Activated naive CD8-positive, alpha-beta T cell treated with anti-CD3 and anti-CD28 coated beads, Interleukin-2, amount 50 U/mL, for 24 hours (primary cell): ENCODE results near the gene FABP3.
"Not testable (repeated sequence)": the region's sequence is repeated elsewhere in the genome, so short reads cannot be mapped to it uniquely, and the experiment has no call there.

Source experiments
- ATAC-seq: fragments of 150-1000 bp; cut with Tn5 transposase; one replicate; pipeline ENCODE4 v1.10.0; 2021
- DNase-seq: peaks from one replicate; pipeline ENCODE4 v3.0.0; 2021
- H3K27ac Mint-ChIP-seq: one replicate; pipeline ENCODE4 v1.8.0; 2021; ENCODE audit warnings: mild to moderate bottlenecking, mixed read lengths
- H3K27me3 Mint-ChIP-seq: one replicate; pipeline ENCODE4 v1.8.0; 2021; ENCODE audit warnings: mixed read lengths
- H3K36me3 Mint-ChIP-seq: one replicate; pipeline ENCODE4 v1.8.0; 2021; ENCODE audit warnings: low read depth, mixed read lengths
- H3K4me1 Mint-ChIP-seq: one replicate; pipeline ENCODE4 v1.8.0; 2021; ENCODE audit warnings: mixed read lengths
- H3K4me3 Mint-ChIP-seq: one replicate; pipeline ENCODE4 v1.8.0; 2021; ENCODE audit warnings: mild to moderate bottlenecking, moderate library complexity, mixed read lengths
- H3K9me3 Mint-ChIP-seq: one replicate; pipeline ENCODE4 v1.8.0; 2021; ENCODE audit warnings: mixed read lengths

The FABP3 gene

GRCh38 chr1:31386576-31387243 is 13.8 kb upstream of the FABP3 start:
- H3K4me3 Mint-ChIP-seq, ATAC-seq, H3K36me3 Mint-ChIP-seq, H3K4me1 Mint-ChIP-seq, H3K27ac Mint-ChIP-seq, H3K9me3 Mint-ChIP-seq, H3K27me3 Mint-ChIP-seq, DNase-seq: not testable (repeated sequence)

GRCh38 chr1:31383967-31384366 is 11.1 kb upstream of the FABP3 start:
- Mint-ChIP-seq H3K4me1 (no peaks in the 10 kb centered on the region), H3K36me3 (no peaks in the 10 kb centered on the region), H3K9me3 (no peaks in the 10 kb centered on the region), H3K27me3 (peaks cover 6% of the 10 kb centered on the region), H3K27ac (no peak overlapping the region), H3K4me3 (no peak overlapping the region)
- ATAC-seq (no peak), DNase-seq (no peak)

- Mint-ChIP-seq H3K36me3 (no peaks in the 10 kb centered on the region), H3K9me3 (no peaks in the 10 kb centered on the region), H3K4me3 (no peak overlapping the region), H3K27me3 (peaks cover 6% of the 10 kb centered on the region), H3K4me1 (no peaks in the 10 kb centered on the region), H3K27ac (no peak overlapping the region)
- ATAC-seq (no peak), DNase-seq (no peak)
These were observed 9.6 kb upstream of the FABP3 start for GRCh38 chr1:31382379-31382989.

- Mint-ChIP-seq H3K9me3 (no peaks in the 10 kb centered on the region), H3K4me1 (no peaks in the 10 kb centered on the region), H3K4me3 (no peak overlapping the region), H3K27me3 (peaks cover 6% of the 10 kb centered on the region), H3K36me3 (no peaks in the 10 kb centered on the region), H3K27ac (no peak overlapping the region)
- ATAC-seq (no peak), DNase-seq (no peak)
These were observed 8.8 kb upstream of the FABP3 start for GRCh38 chr1:31381394-31382294.

GRCh38 chr1:31380181-31380580 is 7.3 kb upstream of the FABP3 start:
- no peaks in the 10 kb centered on the region for H3K4me1 Mint-ChIP-seq
- no peaks in the 10 kb centered on the region for H3K36me3 Mint-ChIP-seq
- no peak overlapping the region for H3K27ac Mint-ChIP-seq
- H3K4me3 Mint-ChIP-seq: no peak overlapping the region
- DNase-seq: no peak
- H3K9me3 Mint-ChIP-seq: no peaks in the 10 kb centered on the region
- no peak for ATAC-seq
- no peaks in the 10 kb centered on the region for H3K27me3 Mint-ChIP-seq

GRCh38 chr1:31378001-31378400 is 5.1 kb upstream of the FABP3 start:
- Mint-ChIP-seq H3K27me3 (no peaks in the 10 kb centered on the region), H3K4me3 (no peak overlapping the region), H3K27ac (no peak overlapping the region), H3K36me3 (no peaks in the 10 kb centered on the region), H3K4me1 (peaks cover 8% of the 10 kb centered on the region), H3K9me3 (no peaks in the 10 kb centered on the region)
- DNase-seq (no peak), ATAC-seq (no peak)

GRCh38 chr1:31377364-31377863 is 4.5 kb upstream of the FABP3 start:
- Mint-ChIP-seq H3K27me3 (no peaks in the 10 kb centered on the region), H3K4me3 (no peak overlapping the region), H3K27ac (no peak overlapping the region), H3K4me1 (peaks cover 11% of the 10 kb centered on the region), H3K9me3 (no peaks in the 10 kb centered on the region), H3K36me3 (no peaks in the 10 kb centered on the region)
- DNase-seq (no peak), ATAC-seq (no peak)

- Mint-ChIP-seq H3K27ac (no peak overlapping the region), H3K9me3 (no peaks in the 10 kb centered on the region), H3K27me3 (no peaks in the 10 kb centered on the region), H3K36me3 (no peaks in the 10 kb centered on the region), H3K4me3 (no peak overlapping the region), H3K4me1 (peaks cover 11% of the 10 kb centered on the region)
- no peak for DNase-seq
- ATAC-seq: no peak
These were observed 3.7 kb upstream of the FABP3 start for GRCh38 chr1:31376375-31377134.

- no peak for ATAC-seq
- Mint-ChIP-seq H3K9me3 (no peaks in the 10 kb centered on the region), H3K36me3 (no peaks in the 10 kb centered on the region), H3K27me3 (no peaks in the 10 kb centered on the region), H3K4me1 (peaks cover 11% of the 10 kb centered on the region), H3K4me3 (no peak overlapping the region), H3K27ac (no peak overlapping the region)
- no peak for DNase-seq
These were observed 1.8 kb upstream of the FABP3 start for GRCh38 chr1:31374511-31375196.

GRCh38 chr1:31373897-31374486 is 1.1 kb upstream of the FABP3 start:
- ATAC-seq: no peak
- H3K27ac Mint-ChIP-seq: peak overlapping the region; percentile 22

GRCh38 chr1:31372751-31373055 is 173 bp downstream of the FABP3 start:
- no peaks in the 10 kb centered on the region for H3K27me3 Mint-ChIP-seq
- no peak for ATAC-seq
- DNase-seq: no peak
- peak overlapping the region; percentile 42 for H3K4me3 Mint-ChIP-seq
- H3K36me3 Mint-ChIP-seq: no peaks in the 10 kb centered on the region
- H3K27ac Mint-ChIP-seq: peak overlapping the region; percentile 36
- H3K9me3 Mint-ChIP-seq: no peaks in the 10 kb centered on the region
- H3K4me1 Mint-ChIP-seq: peaks cover 11% of the 10 kb centered on the region

More at GRCh38 chr1:31373897-31374486, 1.1 kb upstream of the FABP3 start:
- H3K4me1 Mint-ChIP-seq: peaks cover 11% of the 10 kb centered on the region
- no peaks in the 10 kb centered on the region for H3K9me3 Mint-ChIP-seq
- no peaks in the 10 kb centered on the region for H3K36me3 Mint-ChIP-seq
- no peaks in the 10 kb centered on the region for H3K27me3 Mint-ChIP-seq
- H3K4me3 Mint-ChIP-seq: peak overlapping the region; percentile 73
- no peak for DNase-seq

- no peak for ATAC-seq
- Mint-ChIP-seq H3K4me3 (no peak overlapping the region), H3K9me3 (no peaks in the 10 kb centered on the region), H3K27me3 (no peaks in the 10 kb centered on the region), H3K27ac (peak overlapping the region; percentile 36), H3K4me1 (peaks cover 11% of the 10 kb centered on the region), H3K36me3 (no peaks in the 10 kb centered on the region)
- no peak for DNase-seq
These were observed 825 bp downstream of the FABP3 start for GRCh38 chr1:31372051-31372450.

GRCh38 chr1:31371121-31371959 is 1.5 kb downstream of the FABP3 start:
- Mint-ChIP-seq H3K4me3 (no peak overlapping the region), H3K9me3 (no peaks in the 10 kb centered on the region), H3K4me1 (peaks cover 11% of the 10 kb centered on the region), H3K27me3 (no peaks in the 10 kb centered on the region), H3K36me3 (no peaks in the 10 kb centered on the region), H3K27ac (no peak overlapping the region)
- no peak for DNase-seq
- ATAC-seq: no peak
